C4-2B (cell line): Measurements from ENCODE around the gene COMT.

Experiments
- ZFX ChIP-seq: fragments of 450-650 bp; IDR thresholded peaks from 2 replicates; pipeline ENCODE4 v1.6.1; 2017
- TF ChIP-seq, protein P1 (sequence below): fragments of 450-650 bp; conservative IDR thresholded peaks from 2 replicates; pipeline ENCODE4 v1.5.1; 2017; ENCODE audit warnings: mild to moderate bottlenecking

DNA sequence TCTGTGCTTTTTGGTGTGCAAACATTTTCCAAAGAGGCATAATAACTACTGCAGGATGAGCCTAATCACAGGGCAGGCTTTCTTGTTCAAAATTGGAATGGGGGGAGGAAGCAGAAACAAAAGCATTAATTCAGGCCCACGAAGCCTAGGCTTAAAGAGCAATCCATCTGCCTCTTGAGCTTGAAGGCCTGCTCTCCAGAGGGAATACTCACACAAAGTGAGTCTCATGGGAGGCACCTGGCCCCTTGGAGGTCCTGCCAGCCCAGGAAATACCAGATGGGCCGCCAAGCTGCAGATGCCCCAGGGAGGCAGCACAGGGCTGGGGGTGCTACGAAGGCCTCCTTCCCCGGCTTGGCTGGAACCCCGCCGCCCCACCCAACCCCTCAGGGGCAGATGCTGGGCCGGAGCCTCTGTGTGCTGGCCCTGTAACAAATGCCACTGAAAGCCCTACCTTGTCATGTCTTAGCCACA lies 39.3 kb upstream of the COMT start:
- TF ChIP-seq, protein P1, sequence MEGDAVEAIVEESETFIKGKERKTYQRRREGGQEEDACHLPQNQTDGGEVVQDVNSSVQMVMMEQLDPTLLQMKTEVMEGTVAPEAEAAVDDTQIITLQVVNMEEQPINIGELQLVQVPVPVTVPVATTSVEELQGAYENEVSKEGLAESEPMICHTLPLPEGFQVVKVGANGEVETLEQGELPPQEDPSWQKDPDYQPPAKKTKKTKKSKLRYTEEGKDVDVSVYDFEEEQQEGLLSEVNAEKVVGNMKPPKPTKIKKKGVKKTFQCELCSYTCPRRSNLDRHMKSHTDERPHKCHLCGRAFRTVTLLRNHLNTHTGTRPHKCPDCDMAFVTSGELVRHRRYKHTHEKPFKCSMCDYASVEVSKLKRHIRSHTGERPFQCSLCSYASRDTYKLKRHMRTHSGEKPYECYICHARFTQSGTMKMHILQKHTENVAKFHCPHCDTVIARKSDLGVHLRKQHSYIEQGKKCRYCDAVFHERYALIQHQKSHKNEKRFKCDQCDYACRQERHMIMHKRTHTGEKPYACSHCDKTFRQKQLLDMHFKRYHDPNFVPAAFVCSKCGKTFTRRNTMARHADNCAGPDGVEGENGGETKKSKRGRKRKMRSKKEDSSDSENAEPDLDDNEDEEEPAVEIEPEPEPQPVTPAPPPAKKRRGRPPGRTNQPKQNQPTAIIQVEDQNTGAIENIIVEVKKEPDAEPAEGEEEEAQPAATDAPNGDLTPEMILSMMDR = no peak
- TF ChIP-seq ZFX = no peak
